HUDEP-2 (cell line): ENCODE results near the gene CTNNA3.

ENCODE experiments used
- DNase-seq, 76 experiments: peaks; one replicate each; lab custom pipeline; 2025; ENCODE audit not compliant: unreplicated experiment in 76 of 76; lab: John Stamatoyannopoulos, UW

The CTNNA3 gene

GRCh38 chr10:66917104-66917503 is 778.9 kb downstream of the CTNNA3 start:
- DNase-seq = no peak

GRCh38 chr10:66916030-66916429 is 780.0 kb downstream of the CTNNA3 start:
- no peak for DNase-seq

GRCh38 chr10:66910671-66911070 is 785.3 kb downstream of the CTNNA3 start:
- no peak for DNase-seq

GRCh38 chr10:66892871-66893270 is 803.1 kb downstream of the CTNNA3 start:
- DNase-seq = no peak

GRCh38 chr10:66888237-66888636 is 807.8 kb downstream of the CTNNA3 start:
- DNase-seq = no peak

- no peak for DNase-seq
Measured at GRCh38 chr10:66886848-66887247, 809.1 kb downstream of the CTNNA3 start.

- DNase-seq = no peak
Measured at GRCh38 chr10:66882271-66882670, 813.7 kb downstream of the CTNNA3 start.

- DNase-seq = no peak
Measured at GRCh38 chr10:66881814-66882213, 814.2 kb downstream of the CTNNA3 start.

GRCh38 chr10:66880826-66881225 is 815.2 kb downstream of the CTNNA3 start:
- DNase-seq = no peak

- no peak for DNase-seq
Measured at GRCh38 chr10:66880292-66880691, 815.7 kb downstream of the CTNNA3 start.

- no peak for DNase-seq
Measured at GRCh38 chr10:66877361-66877760, 818.6 kb downstream of the CTNNA3 start.

- no peak for DNase-seq
Measured at GRCh38 chr10:66869635-66870034, 826.4 kb downstream of the CTNNA3 start.

GRCh38 chr10:66862687-66863258 is 833.2 kb downstream of the CTNNA3 start:
- no peak for DNase-seq

GRCh38 chr10:66860376-66860945 is 835.5 kb downstream of the CTNNA3 start:
- DNase-seq = no peak

- DNase-seq = no peak
Measured at GRCh38 chr10:66852811-66853210, 843.2 kb downstream of the CTNNA3 start.

GRCh38 chr10:66848856-66849255 is 847.1 kb downstream of the CTNNA3 start:
- no peak for DNase-seq

- no peak for DNase-seq
Measured at GRCh38 chr10:66844176-66844942, 851.6 kb downstream of the CTNNA3 start.

- DNase-seq = no peak
Measured at GRCh38 chr10:66843396-66843795, 852.6 kb downstream of the CTNNA3 start.

GRCh38 chr10:66842867-66843266 is 853.1 kb downstream of the CTNNA3 start:
- no peak for DNase-seq

GRCh38 chr10:66842371-66842770 is 853.6 kb downstream of the CTNNA3 start:
- no peak for DNase-seq

GRCh38 chr10:66838656-66839055 is 857.3 kb downstream of the CTNNA3 start:
- DNase-seq = no peak

GRCh38 chr10:66837990-66838389 is 858.0 kb downstream of the CTNNA3 start:
- DNase-seq = no peak
